Natural killer cell (primary cell): ENCODE data around the gene C19orf25. TPM values are rescaled to one million over a fixed set of nuclear protein-coding genes. Genes with fewer than 3 reads are reported as not detected.

Experiments used
- ATAC-seq, 3 donors: fragments of 150-1000 bp in 2 of 3; fragments of 200-7000 bp in 1 of 3; cut with Tn5 transposase; 1 replicate in 1 of 3; 2 replicates in 2 of 3; pipeline ENCODE4 v1.10.0; 2021; ENCODE audit warnings: mild to moderate bottlenecking in 2 of 3, moderate library complexity in 2 of 3
- DNase-seq, 2 donors: peaks; one replicate each; pipeline versions ENCODE4 v3.0.0 to v3.0.0-alpha.2; 2013 to 2021; ENCODE audit warnings: mixed read lengths in 1 of 2
- H3K27ac ChIP-seq: one replicate; pipeline ENCODE4 v1.5.1; 2013; ENCODE audit warnings: mild to moderate bottlenecking, low read length
- H3K27me3 ChIP-seq: one replicate; pipeline ENCODE4 v1.6.1; 2013; ENCODE audit warnings: low read length; ENCODE audit not compliant: control insufficient read depth, insufficient read depth
- H3K36me3 ChIP-seq: one replicate; pipeline ENCODE4 v1.6.1; 2013; ENCODE audit warnings: low read length; ENCODE audit not compliant: control insufficient read depth, insufficient read depth
- H3K4me1 ChIP-seq: one replicate; pipeline ENCODE4 v1.6.1; 2013; ENCODE audit warnings: low read length; ENCODE audit not compliant: control insufficient read depth, insufficient read depth
- H3K4me3 ChIP-seq: one replicate; pipeline ENCODE4 v1.5.1; 2013; ENCODE audit warnings: low read length
- H3K9me3 ChIP-seq: one replicate; pipeline ENCODE4 v1.6.1; 2013; ENCODE audit warnings: low read length; ENCODE audit not compliant: control insufficient read depth, insufficient read depth
- H3K27ac Mint-ChIP-seq, 2 donors: one replicate each; pipeline ENCODE4 v1.8.0; 2022; ENCODE audit warnings: mild to moderate bottlenecking in 2 of 2, mixed read lengths in 2 of 2, moderate library complexity in 1 of 2
- H3K27me3 Mint-ChIP-seq, 2 donors: one replicate each; pipeline ENCODE4 v1.8.0; 2022; ENCODE audit warnings: low read depth in 2 of 2, mixed read lengths in 2 of 2
- H3K36me3 Mint-ChIP-seq: one replicate; pipeline ENCODE4 v1.8.0; 2022; ENCODE audit warnings: mixed read lengths
- H3K4me1 Mint-ChIP-seq, 2 donors: one replicate each; pipeline ENCODE4 v1.8.0; 2022; ENCODE audit warnings: mixed read lengths in 2 of 2
- H3K4me3 Mint-ChIP-seq: one replicate; pipeline ENCODE4 v1.8.0; 2022; ENCODE audit warnings: mild to moderate bottlenecking, moderate library complexity, mixed read lengths
- H3K9me3 Mint-ChIP-seq, 2 donors: one replicate each; pipeline ENCODE4 v1.8.0; 2022; ENCODE audit warnings: mixed read lengths in 2 of 2
- WGBS: methylation state at CpG from one replicate; pipeline ENCODE4 v1.1.7; 2013; ENCODE audit warnings: missing lambda C conversion rate; ENCODE audit not compliant: insufficient coverage; 5-methylcytosine and 5-hydroxymethylcytosine counted together
- intact Hi-C: fragments of 100-400 bp; cut with micrococcal nuclease; formaldehyde crosslinking; loops from one replicate; pipeline ENCODE4 v1.14.2; 2022
- total RNA-seq, 4 donors: library from RNA; stranded (reverse); fragments of 120-200 nt in 1 of 4; gene quantifications; one replicate each; pipeline versions ENCODE4 v1.2.3 to v1.2.4, GENCODE V29; 2013 to 2022
- TF ChIP-seq, protein P1 (sequence below): fragments of 200-600 bp; IDR thresholded peaks from one replicate; pipeline ENCODE4 v1.8.0; 2022; ENCODE audit warnings: antibody characterized with exemption

C19orf25 gene
- total RNA-seq, 3 donors from 2014 or later (not counting 1 experiment from before 2014, with no cell fraction given): 30.2 to 42.2 (median 34.3) TPM

DNA sequence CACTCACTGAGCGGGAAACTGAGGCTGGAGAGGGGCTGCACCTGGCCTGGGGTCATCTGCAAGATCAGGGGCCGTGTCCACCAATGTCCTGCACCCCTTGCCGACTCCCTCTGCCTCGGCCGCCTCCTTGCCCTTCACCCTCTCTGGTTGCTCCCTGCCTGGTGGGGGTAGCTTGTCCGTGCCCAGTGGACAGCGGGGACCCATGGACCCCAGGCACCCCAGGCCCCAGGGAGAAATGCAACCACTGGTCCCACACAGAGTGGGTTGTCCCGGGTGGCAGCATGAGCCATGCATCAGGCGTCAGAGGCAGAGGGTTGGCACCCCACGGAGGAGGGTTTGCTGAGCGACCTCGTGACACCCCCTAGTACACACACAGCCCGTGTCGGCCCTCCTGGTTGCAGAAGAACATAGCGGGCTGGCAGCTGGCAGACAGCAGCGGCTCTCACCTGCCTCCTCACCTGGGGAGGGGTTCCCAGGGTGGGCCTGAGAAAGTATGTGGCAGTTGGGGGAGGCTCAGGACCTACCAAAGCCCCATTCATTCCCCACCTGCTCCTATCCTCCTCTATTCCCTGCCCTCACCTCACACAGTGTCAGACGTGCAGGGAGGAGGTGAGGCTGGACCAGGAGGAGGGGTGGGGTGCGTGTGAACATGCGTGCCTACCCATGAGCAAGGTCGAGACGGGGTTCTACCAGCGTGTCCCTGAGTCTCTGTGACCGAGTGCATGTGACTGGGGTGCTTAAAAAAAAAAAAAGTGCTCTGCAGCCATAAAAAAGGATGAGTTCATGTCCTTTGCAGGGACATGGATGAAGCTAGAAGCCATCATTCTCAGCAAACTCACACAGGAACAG, 25.1 kb upstream of the C19orf25 start:
- Mint-ChIP-seq H3K9me3 (no peaks in the 10 kb centered on the region), H3K4me3 (no peak overlapping the region), H3K27ac (no peak overlapping the region), H3K27me3 (peaks cover 9 to 24% of the 10 kb centered on the region in 2 donors), H3K36me3 (no peaks in the 10 kb centered on the region), H3K4me1 (peaks cover 10 to 16% of the 10 kb centered on the region in 2 donors)
- H3K27ac ChIP-seq: no peak overlapping the region
- H3K4me1 ChIP-seq: peaks cover 27% of the 10 kb centered on the region
- no peak overlapping the region for H3K4me3 ChIP-seq
- H3K27me3 ChIP-seq: peaks cover 11% of the 10 kb centered on the region
- H3K9me3 ChIP-seq: peaks cover 9% of the 10 kb centered on the region
- TF ChIP-seq, protein P1, sequence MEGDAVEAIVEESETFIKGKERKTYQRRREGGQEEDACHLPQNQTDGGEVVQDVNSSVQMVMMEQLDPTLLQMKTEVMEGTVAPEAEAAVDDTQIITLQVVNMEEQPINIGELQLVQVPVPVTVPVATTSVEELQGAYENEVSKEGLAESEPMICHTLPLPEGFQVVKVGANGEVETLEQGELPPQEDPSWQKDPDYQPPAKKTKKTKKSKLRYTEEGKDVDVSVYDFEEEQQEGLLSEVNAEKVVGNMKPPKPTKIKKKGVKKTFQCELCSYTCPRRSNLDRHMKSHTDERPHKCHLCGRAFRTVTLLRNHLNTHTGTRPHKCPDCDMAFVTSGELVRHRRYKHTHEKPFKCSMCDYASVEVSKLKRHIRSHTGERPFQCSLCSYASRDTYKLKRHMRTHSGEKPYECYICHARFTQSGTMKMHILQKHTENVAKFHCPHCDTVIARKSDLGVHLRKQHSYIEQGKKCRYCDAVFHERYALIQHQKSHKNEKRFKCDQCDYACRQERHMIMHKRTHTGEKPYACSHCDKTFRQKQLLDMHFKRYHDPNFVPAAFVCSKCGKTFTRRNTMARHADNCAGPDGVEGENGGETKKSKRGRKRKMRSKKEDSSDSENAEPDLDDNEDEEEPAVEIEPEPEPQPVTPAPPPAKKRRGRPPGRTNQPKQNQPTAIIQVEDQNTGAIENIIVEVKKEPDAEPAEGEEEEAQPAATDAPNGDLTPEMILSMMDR: no peak
- no peaks in the 10 kb centered on the region for H3K36me3 ChIP-seq
- DNase-seq: no peak
- no peak for ATAC-seq
- intact Hi-C loops: no loop called here
- 56% methylated on average over 21 of the region's 23 CpGs for WGBS

DNA sequence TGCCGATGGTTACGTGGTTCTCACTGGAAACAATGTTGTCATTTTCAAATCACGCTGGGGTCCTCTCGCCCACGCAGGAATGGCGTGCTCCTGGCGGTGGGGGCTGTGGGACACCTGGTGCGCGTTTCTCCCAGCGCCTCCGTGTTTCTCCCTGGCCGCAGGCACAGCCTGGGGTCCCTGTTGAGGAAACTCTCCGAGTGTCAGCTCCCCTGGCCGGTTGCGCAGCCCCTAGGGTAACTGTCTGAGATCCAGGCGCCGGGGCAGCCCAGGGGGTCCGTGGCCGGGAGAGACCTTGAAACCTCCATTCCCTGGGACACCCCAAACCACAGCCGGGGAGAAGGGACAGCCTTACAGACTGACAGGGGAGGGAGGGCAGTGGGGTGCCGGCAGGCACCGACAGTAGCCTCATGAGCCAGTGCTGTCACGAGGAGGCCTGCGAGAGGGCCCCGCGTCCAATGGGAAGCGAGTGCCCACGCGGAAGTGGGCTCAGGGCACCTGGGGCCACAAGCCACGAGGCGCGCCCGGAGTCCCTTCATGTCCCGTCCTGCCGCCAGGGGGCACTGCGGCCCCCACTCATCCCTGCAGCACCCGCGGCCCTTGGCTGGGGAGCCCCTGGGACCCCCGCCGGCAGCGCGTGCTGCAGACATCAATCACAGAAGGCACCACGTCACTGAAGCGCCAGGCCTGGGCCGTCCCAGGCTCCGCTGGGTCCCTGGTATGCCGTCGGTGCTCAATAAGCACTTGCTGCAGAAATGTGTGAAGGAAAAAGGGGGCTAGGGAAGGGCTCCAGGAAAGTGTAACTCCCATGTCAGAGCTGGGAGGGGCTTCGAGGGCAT, 24.3 kb upstream of the C19orf25 start:
- Mint-ChIP-seq H3K4me1 (peaks cover 10 to 16% of the 10 kb centered on the region in 2 donors), H3K9me3 (no peaks in the 10 kb centered on the region), H3K27me3 (peaks cover 9 to 22% of the 10 kb centered on the region in 2 donors), H3K36me3 (no peaks in the 10 kb centered on the region), H3K27ac (no peak overlapping the region), H3K4me3 (no peak overlapping the region)
- DNase-seq (peak; percentile 56 to 79), ATAC-seq (peak in 2 of 3 donors; percentile 17 to 19)
- H3K27ac ChIP-seq: no peak overlapping the region
- intact Hi-C loops: no loop called here
- H3K4me3 ChIP-seq: no peak overlapping the region
- H3K27me3 ChIP-seq: peaks cover 11% of the 10 kb centered on the region
- 13% methylated on average over 49 of the region's 49 CpGs for WGBS
- H3K9me3 ChIP-seq: peaks cover 6% of the 10 kb centered on the region
- H3K36me3 ChIP-seq: no peaks in the 10 kb centered on the region
- TF ChIP-seq, protein P1: peak; percentile 79
- peaks cover 24% of the 10 kb centered on the region for H3K4me1 ChIP-seq

DNA sequence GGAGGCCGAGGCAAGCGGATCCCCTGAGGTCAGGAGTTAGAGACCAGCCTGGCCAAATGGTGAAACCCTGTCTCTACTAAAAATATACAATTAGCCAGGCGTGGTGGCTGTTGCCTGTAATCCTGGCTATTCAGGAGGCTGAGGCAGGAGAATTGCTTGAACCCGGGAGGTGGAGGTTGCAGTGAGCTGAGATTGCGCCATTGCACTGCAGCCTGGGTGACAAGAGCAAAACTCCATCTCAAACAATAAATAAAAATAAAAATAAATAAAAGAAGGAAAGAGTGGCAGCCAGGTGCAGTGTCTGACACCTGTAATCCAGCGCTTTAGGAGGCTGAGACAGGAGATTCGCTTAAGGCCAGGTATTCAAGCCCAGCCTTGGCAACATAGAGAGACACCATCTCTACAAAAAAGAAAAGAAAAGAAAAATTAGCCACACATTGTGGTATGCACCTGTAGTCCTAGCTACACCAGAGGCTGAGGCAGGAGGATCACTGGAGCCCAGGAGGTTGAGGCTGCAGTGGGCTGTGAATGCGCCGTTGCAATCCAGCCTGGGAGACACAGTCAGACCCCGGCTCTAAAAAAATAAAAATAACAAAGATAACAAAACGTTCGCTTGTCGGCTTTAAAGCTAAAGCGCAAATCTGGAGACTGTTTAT, 23.5 kb upstream of the C19orf25 start:
- Mint-ChIP-seq H3K27me3 (peaks cover 9 to 17% of the 10 kb centered on the region in 2 donors), H3K27ac (no peak overlapping the region), H3K4me3 (no peak overlapping the region), H3K9me3 (no peaks in the 10 kb centered on the region), H3K4me1 (peaks cover 6 to 9% of the 10 kb centered on the region in 2 donors), H3K36me3 (no peaks in the 10 kb centered on the region)
- Histone ChIP-seq H3K27me3 (peaks cover 11% of the 10 kb centered on the region), H3K4me1 (peaks cover 16% of the 10 kb centered on the region), H3K9me3 (peaks cover 5% of the 10 kb centered on the region), H3K27ac (no peak overlapping the region), H3K36me3 (no peaks in the 10 kb centered on the region), H3K4me3 (no peak overlapping the region)
- WGBS: 76% methylated on average over 11 of the region's 14 CpGs
- intact Hi-C loops: no loop called here
- no peak for ATAC-seq
- no peak for DNase-seq
- TF ChIP-seq, protein P1: no peak
